ENCODE results near the gene HRH3.

Gene HRH3

GRCh38 chr20:62228982-62229545 lies 9.0 kb upstream of the HRH3 start:
- DNase-seq: no peak

DNA sequence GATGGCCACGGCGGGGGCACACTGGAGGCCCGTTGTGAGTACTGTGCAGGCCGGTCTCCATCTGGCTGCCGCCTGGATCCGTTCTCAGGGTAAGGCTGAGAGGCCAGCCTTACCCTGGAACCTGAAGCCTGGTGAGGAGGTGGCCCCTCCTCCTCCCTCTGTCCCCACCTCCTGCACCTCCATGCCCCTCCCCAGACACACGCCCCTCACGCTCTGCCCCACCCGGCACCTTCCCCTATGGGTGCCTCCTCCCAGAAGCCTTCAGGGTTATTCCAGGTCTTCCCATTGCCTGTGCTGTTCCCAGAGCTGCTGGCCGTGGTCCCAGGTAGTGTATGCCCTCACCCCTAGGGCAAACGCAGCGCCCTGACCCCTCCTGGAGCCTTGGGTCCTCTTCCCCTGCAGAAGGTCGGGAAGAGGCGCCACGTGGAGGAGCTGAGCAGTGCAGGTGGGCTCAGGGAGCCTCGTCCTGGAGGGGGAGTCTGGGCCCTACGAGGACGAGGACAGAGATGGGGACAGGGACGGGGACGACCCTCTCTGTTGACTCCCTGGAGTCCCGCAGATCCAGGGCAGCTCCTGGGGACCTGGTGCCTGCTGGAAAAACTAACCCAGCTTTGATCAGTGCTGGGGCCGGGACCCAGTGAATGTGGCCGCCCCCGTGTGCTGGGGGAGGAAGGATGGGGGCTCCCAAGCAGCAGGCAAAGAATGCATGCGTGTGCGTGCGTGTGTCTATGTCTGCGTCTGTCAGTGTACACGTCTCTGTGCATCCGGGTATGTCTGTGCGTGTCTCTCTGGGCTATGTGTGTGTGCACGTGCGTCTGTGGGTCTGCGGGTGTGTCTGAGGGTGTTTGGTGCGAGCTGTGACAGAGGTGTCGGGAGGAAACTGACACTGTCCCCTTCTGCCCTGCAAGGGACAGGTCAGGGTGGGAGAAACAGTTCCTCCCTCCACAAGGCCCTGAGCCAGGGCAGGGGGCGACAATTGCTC lies 8.2 kb upstream of the HRH3 start:
- no peak for DNase-seq

GRCh38 chr20:62227591-62227976 lies 7.5 kb upstream of the HRH3 start:
- DNase-seq: no peak

GRCh38 chr20:62226707-62227590 lies 6.9 kb upstream of the HRH3 start:
- DNase-seq: no peak

DNA sequence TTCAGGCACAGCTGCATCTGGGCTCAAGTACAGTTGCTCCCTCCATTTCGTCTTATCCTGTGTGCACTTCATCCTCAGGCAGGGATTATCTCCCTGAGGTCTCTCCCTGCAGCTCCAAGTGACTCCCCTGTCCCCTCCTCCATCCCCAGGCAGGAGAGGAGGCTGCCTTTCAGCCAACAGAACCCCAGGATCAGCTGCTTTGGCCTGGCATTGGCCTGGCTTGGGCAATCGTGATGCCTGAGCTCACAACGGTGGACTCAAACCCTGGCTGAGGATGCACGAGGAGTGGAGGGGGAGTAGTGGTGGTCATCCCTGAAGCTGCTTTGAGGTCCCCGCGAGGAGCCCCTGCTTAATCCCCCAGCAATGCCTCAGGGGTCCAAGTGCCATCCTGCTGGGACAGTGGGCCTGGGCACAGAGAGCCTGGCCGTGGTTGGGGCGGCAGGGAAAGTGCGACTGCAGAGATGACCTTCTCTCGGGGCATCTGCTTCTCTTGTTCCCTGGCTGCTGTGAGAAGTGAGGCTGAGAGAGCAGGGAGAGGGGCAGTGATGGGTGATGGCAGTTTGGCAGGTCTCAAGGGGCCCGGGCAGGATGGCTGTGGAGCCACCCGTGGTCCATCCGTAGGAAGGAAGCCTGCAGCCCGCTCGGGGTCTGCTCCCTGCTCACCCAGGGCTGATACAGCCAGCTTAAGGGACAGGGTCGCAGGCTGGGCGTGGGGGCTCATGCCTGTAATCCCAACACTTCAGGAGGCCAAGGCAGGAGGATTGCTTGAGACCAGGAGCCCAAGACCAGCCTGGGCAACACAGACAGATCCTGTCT lies 6.0 kb upstream of the HRH3 start:
- no peak for DNase-seq

DNA sequence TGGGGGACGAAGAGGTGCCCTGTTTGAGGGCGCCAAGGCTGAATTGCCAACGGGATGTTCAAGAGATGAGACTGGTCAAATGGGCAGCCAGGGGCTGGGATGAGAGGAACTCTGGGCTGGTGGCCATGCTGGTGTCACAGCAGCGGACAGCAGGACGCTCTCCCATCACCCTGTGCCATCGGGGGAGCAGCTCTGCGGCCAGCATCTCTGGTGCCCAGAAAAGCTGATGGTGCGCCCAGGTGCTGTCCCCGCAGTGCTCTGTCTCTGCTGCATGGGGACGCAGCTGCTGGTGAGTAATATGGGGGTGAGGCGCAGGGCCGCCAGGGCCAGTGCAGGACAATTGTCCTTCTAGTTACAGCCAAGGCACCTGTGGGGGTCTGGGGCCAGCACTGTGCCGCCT lies 4.9 kb upstream of the HRH3 start:
- DNase-seq: no peak

GRCh38 chr20:62224113-62224855 lies 4.2 kb upstream of the HRH3 start:
- no peak for DNase-seq

- no peak for DNase-seq
Observed at GRCh38 chr20:62223571-62223970, 3.5 kb upstream of the HRH3 start.

DNA sequence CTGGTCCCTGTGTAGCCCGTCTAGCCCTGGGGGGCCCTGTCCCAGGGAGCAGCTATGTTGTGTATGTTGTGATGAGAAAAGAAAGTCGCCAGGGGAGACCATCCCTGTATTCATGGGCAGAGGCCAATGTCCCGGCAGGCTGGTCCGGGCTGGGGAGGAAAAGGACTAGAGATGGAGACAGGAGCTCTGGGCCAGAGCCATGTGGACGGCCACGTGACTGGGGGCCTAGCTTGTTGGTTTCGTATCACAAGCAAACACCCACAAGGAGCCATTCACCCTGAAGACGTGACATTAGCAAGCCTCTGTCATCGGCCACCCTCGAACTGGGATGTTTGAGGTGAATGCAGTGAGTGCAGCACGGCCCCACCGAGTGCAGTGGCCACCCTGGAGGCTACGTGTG lies 2.9 kb upstream of the HRH3 start:
- DNase-seq: no peak

GRCh38 chr20:62222266-62222850 lies 2.3 kb upstream of the HRH3 start:
- no peak for DNase-seq

DNA sequence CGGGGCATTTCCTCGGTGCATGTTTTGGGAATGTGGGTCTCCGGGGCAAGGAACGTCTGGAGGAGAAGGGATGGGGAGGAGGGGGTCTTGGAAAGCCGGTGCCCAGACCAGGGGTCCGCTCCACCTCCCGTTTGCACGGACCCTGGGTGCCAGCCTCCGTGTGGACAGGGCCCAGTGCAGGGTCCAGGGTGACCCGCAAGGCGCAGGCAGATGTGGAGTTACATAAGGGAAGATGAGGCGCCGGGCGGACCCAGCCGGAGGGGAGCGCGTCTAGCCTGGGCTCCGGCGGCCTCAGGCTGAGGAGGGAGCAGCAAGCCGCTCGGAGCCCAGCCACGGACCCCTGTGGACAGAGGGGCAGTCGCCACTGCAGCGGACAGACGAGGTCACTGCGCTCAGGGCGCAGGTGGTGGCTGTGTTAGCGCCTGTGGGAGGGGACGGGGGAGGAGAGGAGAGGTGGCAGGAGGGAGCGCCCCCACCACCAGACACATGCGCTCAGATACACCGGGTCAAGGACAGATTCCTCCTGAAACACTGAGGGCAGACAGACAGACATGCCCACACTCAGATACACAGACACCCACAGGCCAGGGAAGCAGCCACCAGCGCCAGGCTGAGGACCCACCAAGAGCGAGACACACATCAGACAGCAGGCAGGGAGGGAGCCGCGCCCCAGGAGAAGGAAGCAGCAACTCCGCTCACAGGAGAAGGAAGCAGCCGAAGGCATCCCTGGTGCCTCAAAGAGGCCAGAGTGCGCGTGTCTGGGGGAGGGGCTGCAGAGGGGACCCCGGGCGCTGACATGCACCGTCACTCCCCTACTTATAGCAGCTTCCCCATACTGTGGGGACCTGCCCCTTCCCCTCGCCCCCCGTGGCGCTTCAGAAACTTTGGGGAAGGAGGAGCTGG lies 839 bp upstream of the HRH3 start:
- DNase-seq: no peak

- DNase-seq: no peak
Observed at GRCh38 chr20:62219101-62219991, 732 bp downstream of the HRH3 start.

DNA sequence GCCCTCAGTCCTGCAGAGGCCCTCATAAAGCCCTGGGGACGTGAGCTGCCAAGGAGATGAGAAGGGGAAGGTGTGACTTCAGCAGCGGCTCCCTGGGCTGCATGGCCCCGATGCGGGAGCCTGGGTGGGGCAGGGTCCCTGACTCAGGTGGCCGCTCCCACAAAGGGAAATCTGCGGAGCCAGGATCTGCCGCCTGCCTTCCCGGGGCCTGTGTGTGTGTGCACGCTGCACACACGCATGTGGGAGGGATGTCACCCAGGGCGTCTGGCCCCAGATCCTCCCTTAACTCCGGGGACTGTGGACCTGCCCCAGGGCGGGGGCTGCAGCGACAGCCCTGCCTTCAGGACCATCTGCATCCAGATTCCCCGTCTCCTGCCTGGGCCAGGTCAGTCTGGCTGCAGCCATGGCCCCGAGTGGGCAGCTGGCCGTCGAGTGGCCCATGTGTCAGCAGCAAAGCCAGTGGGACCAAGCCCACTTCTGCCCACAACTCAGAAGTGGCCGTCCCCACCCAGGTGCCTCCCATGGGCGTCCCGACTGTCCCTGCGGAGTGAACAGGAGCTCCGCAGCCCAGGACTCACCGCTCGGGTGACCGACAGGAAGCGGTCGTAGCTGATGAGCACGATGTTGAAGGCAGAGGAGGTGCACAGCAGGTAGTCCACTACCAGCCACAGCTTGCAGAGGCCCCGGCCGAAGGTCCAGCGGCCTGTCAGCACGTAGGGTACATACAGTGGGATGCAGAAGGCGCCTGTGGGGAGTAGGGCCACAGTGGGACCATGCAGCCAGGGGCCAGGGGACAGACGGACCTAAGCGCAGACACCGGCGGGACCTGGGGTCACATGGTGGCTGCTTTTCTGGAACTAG lies 1.9 kb downstream of the HRH3 start:
- DNase-seq: no peak

DNA sequence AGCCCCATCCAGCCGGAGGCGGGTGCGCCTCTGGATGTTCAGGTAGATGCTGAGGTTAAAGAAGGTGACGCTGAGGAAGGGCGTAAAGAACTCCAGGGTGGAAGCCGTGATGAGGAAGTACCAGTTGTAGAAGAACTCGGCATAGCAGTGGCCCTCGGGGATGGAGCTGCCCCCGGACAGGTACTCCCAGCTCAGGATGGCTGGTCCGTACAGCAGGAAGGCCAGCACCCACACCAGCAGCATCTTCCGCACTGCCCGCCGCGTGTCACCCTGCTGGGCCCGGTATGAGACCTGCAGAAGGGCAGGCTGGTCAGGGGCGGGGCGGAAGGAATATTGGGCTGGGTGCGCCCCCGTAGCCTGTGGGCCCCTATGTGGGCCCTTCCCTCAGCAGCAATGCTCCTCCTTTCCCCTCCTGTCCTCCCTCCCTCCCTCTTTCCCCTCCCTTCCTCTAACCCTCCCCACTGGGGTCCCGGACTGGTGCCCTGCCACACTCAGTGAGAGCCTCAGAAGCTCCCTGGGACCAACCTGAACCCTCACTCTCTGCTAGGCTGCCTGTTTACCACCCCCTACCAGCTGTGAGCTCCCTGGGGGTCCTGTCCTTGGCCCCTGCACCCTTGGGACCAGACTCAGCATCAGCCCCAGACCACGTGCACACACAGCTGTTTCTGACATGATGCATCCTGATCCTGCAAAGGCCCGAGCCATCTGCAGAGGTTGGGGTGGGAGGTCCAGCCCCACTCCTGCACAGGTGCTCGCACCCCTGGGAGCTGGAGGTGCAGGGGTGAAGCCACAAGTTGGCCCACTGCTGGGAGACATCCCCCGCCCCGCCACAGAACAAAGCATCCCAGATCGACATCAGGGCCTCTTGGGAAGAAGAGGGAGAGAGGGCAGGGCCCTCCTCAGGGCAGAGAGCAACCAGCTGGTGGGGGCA lies 3.2 kb downstream of the HRH3 start:
- DNase-seq: no peak

DNA sequence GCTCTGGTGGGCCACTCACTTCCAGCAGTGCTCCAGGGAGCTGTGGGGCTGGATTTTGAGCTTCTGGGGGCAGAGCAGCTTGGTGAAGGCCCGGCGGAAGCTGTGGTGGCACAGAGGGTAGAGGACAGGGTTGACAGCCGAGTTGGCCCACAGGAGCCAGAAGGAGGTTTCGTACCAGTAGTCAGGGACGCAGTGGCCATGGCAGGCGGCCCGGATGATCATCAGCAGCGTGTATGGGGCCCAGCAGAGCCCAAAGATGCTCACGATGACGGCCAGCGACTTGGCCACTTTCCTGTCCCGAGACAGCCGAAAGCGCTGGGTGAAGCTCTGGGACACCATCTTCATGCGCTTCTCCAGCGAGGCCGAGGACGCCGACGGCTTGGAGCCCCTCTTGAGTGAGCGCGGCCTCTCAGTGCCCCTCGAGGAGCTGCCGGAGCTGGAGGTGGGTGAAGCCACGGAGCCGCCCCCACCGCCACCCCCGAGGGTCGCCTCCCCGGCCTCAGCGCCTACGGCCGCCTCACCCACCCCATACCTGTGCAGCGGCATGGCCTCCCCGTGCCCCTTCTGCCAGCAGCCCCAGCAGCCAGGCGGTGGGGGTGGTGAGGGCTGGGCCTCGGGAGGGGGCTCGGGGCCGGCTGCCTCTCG lies 4.0 kb downstream of the HRH3 start:
- no peak for DNase-seq

Measured in T-helper 1 cell (primary cell).